Ovary (tissue), 3 donors: ENCODE data around the gene RNASE11.

Experiments
- EP300 ChIP-seq: sonication (generic); formaldehyde crosslinking; IDR thresholded peaks from one replicate; pipeline ENCODE4 v1.6.1; 2017; ENCODE audit warnings: antibody characterized with exemption
- TF ChIP-seq, protein P1 (sequence below), 3 donors: fragments of 450-650 bp in 2 of 3; fragments of 200-600 bp in 1 of 3; IDR thresholded peaks; one replicate each; pipeline versions ENCODE4 v1.5.1 to v1.8.0; 2016 to 2022; ENCODE audit warnings: antibody characterized with exemption in 3 of 3, mild to moderate bottlenecking in 1 of 3
- donor health status: DM: no; HTN: no; CAD: no.

DNA sequence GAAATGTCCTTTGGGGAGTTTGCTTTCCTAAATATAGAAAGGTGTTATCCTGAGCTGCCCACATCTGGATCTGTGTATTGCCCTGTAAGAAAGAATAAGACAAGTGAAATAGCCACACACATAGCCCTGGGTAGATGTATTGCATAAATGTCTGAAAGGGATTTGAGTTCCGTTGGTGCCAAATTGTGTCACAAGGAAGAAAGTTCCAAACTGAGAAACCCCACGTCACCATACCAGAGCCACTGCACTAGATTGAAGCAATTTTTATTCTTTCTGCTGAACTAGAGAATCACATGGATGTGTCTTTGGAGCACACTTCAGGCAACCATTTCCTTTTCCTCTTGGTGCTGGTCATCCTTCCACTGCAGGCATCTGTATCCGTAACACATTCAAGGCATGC lies 32.0 kb downstream of the RNASE11 start:
- TF ChIP-seq EP300 = no peak
- TF ChIP-seq, protein P1, sequence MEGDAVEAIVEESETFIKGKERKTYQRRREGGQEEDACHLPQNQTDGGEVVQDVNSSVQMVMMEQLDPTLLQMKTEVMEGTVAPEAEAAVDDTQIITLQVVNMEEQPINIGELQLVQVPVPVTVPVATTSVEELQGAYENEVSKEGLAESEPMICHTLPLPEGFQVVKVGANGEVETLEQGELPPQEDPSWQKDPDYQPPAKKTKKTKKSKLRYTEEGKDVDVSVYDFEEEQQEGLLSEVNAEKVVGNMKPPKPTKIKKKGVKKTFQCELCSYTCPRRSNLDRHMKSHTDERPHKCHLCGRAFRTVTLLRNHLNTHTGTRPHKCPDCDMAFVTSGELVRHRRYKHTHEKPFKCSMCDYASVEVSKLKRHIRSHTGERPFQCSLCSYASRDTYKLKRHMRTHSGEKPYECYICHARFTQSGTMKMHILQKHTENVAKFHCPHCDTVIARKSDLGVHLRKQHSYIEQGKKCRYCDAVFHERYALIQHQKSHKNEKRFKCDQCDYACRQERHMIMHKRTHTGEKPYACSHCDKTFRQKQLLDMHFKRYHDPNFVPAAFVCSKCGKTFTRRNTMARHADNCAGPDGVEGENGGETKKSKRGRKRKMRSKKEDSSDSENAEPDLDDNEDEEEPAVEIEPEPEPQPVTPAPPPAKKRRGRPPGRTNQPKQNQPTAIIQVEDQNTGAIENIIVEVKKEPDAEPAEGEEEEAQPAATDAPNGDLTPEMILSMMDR (IDR thresholded peaks at IDR 0.05) = no peak
